ENCODE measurements around the gene POLG.

The POLG gene

GRCh38 chr15:89356634-89357298, 22.1 kb upstream of the POLG start:
- DNase-seq = no peak

GRCh38 chr15:89353991-89354390, 19.4 kb upstream of the POLG start:
- DNase-seq = no peak

GRCh38 chr15:89352476-89352875, 17.9 kb upstream of the POLG start:
- no peak for DNase-seq

GRCh38 chr15:89349206-89349558, 14.6 kb upstream of the POLG start:
- no peak for DNase-seq

- DNase-seq = no peak
Measured at GRCh38 chr15:89346516-89347231, 12.1 kb upstream of the POLG start.

GRCh38 chr15:89345248-89345647, 10.6 kb upstream of the POLG start:
- no peak for DNase-seq

GRCh38 chr15:89342840-89343239, 8.2 kb upstream of the POLG start:
- DNase-seq = no peak

- DNase-seq = no peak
Measured at GRCh38 chr15:89341316-89342005, 6.8 kb upstream of the POLG start.

- DNase-seq = no peak
Measured at GRCh38 chr15:89340573-89340972, 5.9 kb upstream of the POLG start.

- no peak for DNase-seq
Measured at GRCh38 chr15:89338036-89338435, 3.4 kb upstream of the POLG start.

- no peak for DNase-seq
Measured at GRCh38 chr15:89335298-89336041, 846 bp upstream of the POLG start.

GRCh38 chr15:89333959-89334509, 590 bp downstream of the POLG start:
- DNase-seq = no peak

- no peak for DNase-seq
Measured at GRCh38 chr15:89333011-89333860, 1.4 kb downstream of the POLG start.

- DNase-seq = no peak
Measured at GRCh38 chr15:89332446-89332845, 2.2 kb downstream of the POLG start.

GRCh38 chr15:89330881-89331595, 3.6 kb downstream of the POLG start:
- no peak for DNase-seq

GRCh38 chr15:89330119-89330518, 4.5 kb downstream of the POLG start:
- DNase-seq = no peak

GRCh38 chr15:89329329-89330084, 5.1 kb downstream of the POLG start:
- DNase-seq = no peak

GRCh38 chr15:89328398-89329254, 6.0 kb downstream of the POLG start:
- no peak for DNase-seq

GRCh38 chr15:89327113-89327512, 7.5 kb downstream of the POLG start:
- DNase-seq = no peak

- DNase-seq = no peak
Measured at GRCh38 chr15:89326316-89326715, 8.3 kb downstream of the POLG start.

All from NCI-H1436 treated with DMSO at 0.1 percent for 48 hours (cell line).